Trophoblast cell (in vitro differentiated cells and primary cell): Measurements from ENCODE around the gene PSMD10.
A peak's percentile ranks its signal among the peaks of the same experiment; 100 is the strongest.

Source experiments
- DNase-seq, 2 donors: peaks; one replicate each; pipeline ENCODE4 v3.0.0-alpha.2; 2016
- H2AFZ ChIP-seq: 2 replicates; pipeline ENCODE4 v1.6.1; 2013; ENCODE audit warnings: low read length, moderate library complexity, mild to moderate bottlenecking; ENCODE audit not compliant: insufficient read depth, poor library complexity
- H2AK5ac ChIP-seq: 2 replicates; pipeline ENCODE4 v1.6.1; 2013; ENCODE audit warnings: mild to moderate bottlenecking, low read length
- H2BK120ac ChIP-seq: 2 replicates; pipeline ENCODE4 v1.6.1; 2013; ENCODE audit warnings: low read length, mild to moderate bottlenecking, moderate library complexity; ENCODE audit not compliant: insufficient read depth, poor library complexity
- H2BK12ac ChIP-seq: 2 replicates; pipeline ENCODE4 v1.6.1; 2013; ENCODE audit warnings: mild to moderate bottlenecking, low read length, moderate library complexity
- H2BK5ac ChIP-seq: 2 replicates; pipeline ENCODE4 v1.6.1; 2013; ENCODE audit warnings: low read length, low read depth, moderate library complexity, mild to moderate bottlenecking; ENCODE audit not compliant: poor library complexity
- H3K14ac ChIP-seq: 2 replicates; pipeline ENCODE4 v1.6.1; 2013; ENCODE audit warnings: mild to moderate bottlenecking, low read length
- H3K18ac ChIP-seq: 2 replicates; pipeline ENCODE4 v1.6.1; 2013; ENCODE audit warnings: mild to moderate bottlenecking, low read length
- H3K23ac ChIP-seq: 2 replicates; pipeline ENCODE4 v1.6.1; 2013; ENCODE audit warnings: low read length
- H3K27ac ChIP-seq: 2 replicates; pipeline ENCODE4 v1.5.1; 2013; ENCODE audit warnings: low read depth, mild to moderate bottlenecking, inconsistent platforms, low read length, moderate library complexity
- H3K27me3 ChIP-seq: 2 replicates; pipeline ENCODE4 v1.6.1; 2013; ENCODE audit warnings: inconsistent platforms, mild to moderate bottlenecking, low read length, moderate library complexity; ENCODE audit not compliant: insufficient read depth
- H3K36me3 ChIP-seq, 2 experiments: 1 replicate in 1 of 2; 2 replicates in 1 of 2; pipeline ENCODE4 v1.6.1; 2013; ENCODE audit warnings: low read length in 2 of 2, mild to moderate bottlenecking in 2 of 2, moderate library complexity in 1 of 2; ENCODE audit not compliant: insufficient read depth in 2 of 2, control insufficient read depth in 1 of 2
- H3K4ac ChIP-seq: 2 replicates; pipeline ENCODE4 v1.6.1; 2013; ENCODE audit warnings: low read depth, mild to moderate bottlenecking, low read length, moderate library complexity
- H3K4me1 ChIP-seq, 2 experiments: 1 replicate in 1 of 2; 2 replicates in 1 of 2; pipeline ENCODE4 v1.6.1; 2013; ENCODE audit warnings: low read length in 2 of 2, mild to moderate bottlenecking in 2 of 2, moderate library complexity in 1 of 2; ENCODE audit not compliant: insufficient read depth in 2 of 2, control insufficient read depth in 1 of 2
- H3K4me2 ChIP-seq: 2 replicates; pipeline ENCODE4 v1.6.1; 2013; ENCODE audit warnings: inconsistent platforms, mild to moderate bottlenecking, low read length, moderate library complexity
- H3K4me3 ChIP-seq: 2 replicates; pipeline ENCODE4 v1.5.1; 2013; ENCODE audit warnings: mild to moderate bottlenecking, low read depth, low read length, inconsistent platforms
- H3K79me1 ChIP-seq: one replicate; pipeline ENCODE4 v1.6.1; 2013; ENCODE audit warnings: low read length
- H3K79me2 ChIP-seq: 2 replicates; pipeline ENCODE4 v1.6.1; 2013; ENCODE audit warnings: low read length, mild to moderate bottlenecking; ENCODE audit not compliant: control insufficient read depth, insufficient read depth, poor library complexity
- H3K9ac ChIP-seq: 2 replicates; pipeline ENCODE4 v1.6.1; 2013; ENCODE audit warnings: mild to moderate bottlenecking, low read length
- H3K9me3 ChIP-seq: 2 replicates; pipeline ENCODE4 v1.6.1; 2013; ENCODE audit warnings: low read depth, mild to moderate bottlenecking, control low read depth, inconsistent platforms, low read length; ENCODE audit not compliant: insufficient read depth
- H4K12ac ChIP-seq: 2 replicates; pipeline ENCODE4 v1.6.1; 2013; ENCODE audit warnings: low read depth, mild to moderate bottlenecking, low read length, moderate library complexity
- H4K8ac ChIP-seq: 2 replicates; pipeline ENCODE4 v1.6.1; 2013; ENCODE audit warnings: low read depth, mild to moderate bottlenecking, low read length, moderate library complexity
- H4K91ac ChIP-seq: one replicate; pipeline ENCODE4 v1.6.1; 2013; ENCODE audit warnings: low read depth, mild to moderate bottlenecking, low read length, moderate library complexity
- WGBS: extraction: QIAGEN DNeasy Blood & Tissue Kit; methylation state at CpG from one replicate; pipeline ENCODE4 v1.1.7; 2013; ENCODE audit warnings: missing lambda C conversion rate; ENCODE audit not compliant: insufficient read length, insufficient coverage; ENCODE audit errors: extremely low coverage; 5-methylcytosine and 5-hydroxymethylcytosine counted together

Gene PSMD10

DNA sequence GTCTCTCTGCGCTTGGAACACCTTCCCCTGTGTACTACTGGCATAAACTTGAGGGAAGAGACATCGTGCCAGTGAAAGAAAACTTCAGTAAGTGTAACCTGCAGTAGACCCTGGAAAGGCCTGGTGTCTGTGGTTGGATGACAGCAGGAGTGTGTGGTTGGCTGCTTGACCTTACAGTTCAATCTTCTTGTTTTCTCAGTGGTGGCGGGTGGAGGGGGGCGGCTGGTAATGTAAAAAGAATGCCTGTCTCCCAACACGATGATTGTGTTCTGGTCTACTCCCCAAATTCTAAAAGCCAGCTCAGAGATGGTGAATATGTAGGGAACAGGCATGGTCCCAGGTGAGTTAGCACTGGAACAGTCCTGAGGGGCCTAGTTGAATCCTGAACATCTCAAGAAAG is 18.6 kb downstream of the PSMD10 start:
- H3K9ac ChIP-seq, result no peak overlapping the region
- no peaks in the 10 kb centered on the region for H3K27me3 ChIP-seq
- no peak overlapping the region for H2BK120ac ChIP-seq
- H2AFZ ChIP-seq, result no peak overlapping the region
- H4K91ac ChIP-seq, result no peak overlapping the region
- H3K4me1 ChIP-seq, result no peaks in the 10 kb centered on the region
- no peak for DNase-seq
- no peak overlapping the region for H4K8ac ChIP-seq
- H3K23ac ChIP-seq, result no peak overlapping the region
- no peak overlapping the region for H2BK12ac ChIP-seq
- no CpG with 5 or more reads among the region's 5 CpGs for WGBS
- no peak overlapping the region for H3K27ac ChIP-seq
- no peaks in the 10 kb centered on the region for H3K79me2 ChIP-seq
- no peak overlapping the region for H3K4me2 ChIP-seq
- H3K9me3 ChIP-seq, result no peaks in the 10 kb centered on the region
- no peak overlapping the region for H3K18ac ChIP-seq
- no peak overlapping the region for H3K4ac ChIP-seq
- H3K4me3 ChIP-seq, result no peak overlapping the region
- no peak overlapping the region for H3K14ac ChIP-seq
- no peak overlapping the region for H4K12ac ChIP-seq
- H2BK5ac ChIP-seq, result no peak overlapping the region
- H3K36me3 ChIP-seq, result no peaks in the 10 kb centered on the region
- H2AK5ac ChIP-seq, result no peak overlapping the region
- no peaks in the 10 kb centered on the region for H3K79me1 ChIP-seq

- H2BK5ac ChIP-seq, result no peak overlapping the region
- H3K9me3 ChIP-seq, result no peaks in the 10 kb centered on the region
- H3K79me2 ChIP-seq, result no peaks in the 10 kb centered on the region
- no peaks in the 10 kb centered on the region for H3K27me3 ChIP-seq
- H3K4ac ChIP-seq, result no peak overlapping the region
- H3K27ac ChIP-seq, result no peak overlapping the region
- H4K91ac ChIP-seq, result no peak overlapping the region
- H2BK12ac ChIP-seq, result no peak overlapping the region
- no peaks in the 10 kb centered on the region for H3K79me1 ChIP-seq
- H3K36me3 ChIP-seq, result no peaks in the 10 kb centered on the region
- no peak overlapping the region for H3K4me3 ChIP-seq
- no peaks in the 10 kb centered on the region for H3K4me1 ChIP-seq
- H4K12ac ChIP-seq, result no peak overlapping the region
- H3K23ac ChIP-seq, result no peak overlapping the region
- H3K9ac ChIP-seq, result no peak overlapping the region
- no peak overlapping the region for H2AFZ ChIP-seq
- no peak overlapping the region for H3K14ac ChIP-seq
- H2AK5ac ChIP-seq, result no peak overlapping the region
- DNase-seq, result no peak
- no peak overlapping the region for H4K8ac ChIP-seq
- no peak overlapping the region for H3K4me2 ChIP-seq
- H3K18ac ChIP-seq, result no peak overlapping the region
- no CpG with 5 or more reads among the region's 1 CpG for WGBS
- no peak overlapping the region for H2BK120ac ChIP-seq
Observed at GRCh38 chrX:108071578-108071977, 19.8 kb downstream of the PSMD10 start.

- Histone ChIP-seq H3K4me1 (no peaks in the 10 kb centered on the region), H3K23ac (no peak overlapping the region), H3K14ac (no peak overlapping the region), H3K27ac (no peak overlapping the region), H4K8ac (no peak overlapping the region), H3K9ac (no peak overlapping the region), H3K79me2 (no peaks in the 10 kb centered on the region), H2BK120ac (no peak overlapping the region), H3K79me1 (no peaks in the 10 kb centered on the region), H3K4me3 (no peak overlapping the region), H2BK5ac (no peak overlapping the region), H4K91ac (no peak overlapping the region), H3K4ac (no peak overlapping the region), H2AFZ (no peak overlapping the region), H3K4me2 (no peak overlapping the region), H2AK5ac (no peak overlapping the region), H4K12ac (no peak overlapping the region), H2BK12ac (no peak overlapping the region), H3K27me3 (no peaks in the 10 kb centered on the region), H3K18ac (no peak overlapping the region), H3K36me3 (no peaks in the 10 kb centered on the region), H3K9me3 (no peaks in the 10 kb centered on the region)
- peak in 1 of 2 donors; percentile 43 for DNase-seq
- no CpG with 5 or more reads among the region's 4 CpGs for WGBS
Observed at GRCh38 chrX:108070891-108071290, 20.5 kb downstream of the PSMD10 start.

DNA sequence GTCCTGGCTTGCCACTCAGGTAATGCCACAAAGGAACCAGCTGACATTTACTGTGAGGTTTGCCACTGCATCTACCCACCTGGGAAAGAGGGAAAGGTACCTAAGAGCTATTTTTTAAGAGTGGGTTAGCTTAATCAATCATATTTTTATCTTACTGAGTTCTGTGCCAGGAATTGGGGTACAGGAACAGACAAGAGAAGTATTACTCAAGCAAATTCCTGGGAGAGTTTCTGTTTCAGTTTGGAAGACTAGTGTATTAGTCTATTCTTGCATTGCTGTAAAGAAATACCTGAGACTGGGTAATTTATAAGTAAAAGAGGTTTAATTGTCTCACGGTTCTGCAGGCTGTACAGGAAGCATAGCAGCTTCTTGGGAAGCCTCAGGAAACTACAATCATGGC is 23.2 kb downstream of the PSMD10 start:
- Histone ChIP-seq H3K4me3 (no peak overlapping the region), H2BK5ac (no peak overlapping the region), H3K79me1 (no peaks in the 10 kb centered on the region), H3K14ac (no peak overlapping the region), H3K4ac (no peak overlapping the region), H3K9me3 (no peaks in the 10 kb centered on the region), H3K4me1 (no peaks in the 10 kb centered on the region), H3K4me2 (no peak overlapping the region), H3K79me2 (no peaks in the 10 kb centered on the region), H3K27ac (no peak overlapping the region), H2BK12ac (no peak overlapping the region), H3K9ac (no peak overlapping the region), H4K12ac (no peak overlapping the region), H2AFZ (no peak overlapping the region), H3K36me3 (no peaks in the 10 kb centered on the region), H2AK5ac (no peak overlapping the region), H3K18ac (no peak overlapping the region), H3K27me3 (no peaks in the 10 kb centered on the region), H2BK120ac (no peak overlapping the region), H4K8ac (no peak overlapping the region), H3K23ac (no peak overlapping the region), H4K91ac (no peak overlapping the region)
- DNase-seq, result no peak
- no CpG with 5 or more reads among the region's 1 CpG for WGBS
